ENCODE measurements around the gene VAV2. TPM values are rescaled to one million over a fixed set of nuclear protein-coding genes. Genes with fewer than 3 reads are reported as not detected.

Gene VAV2
- total RNA-seq, 1 donor from 2014 or later: 24.4 TPM

DNA sequence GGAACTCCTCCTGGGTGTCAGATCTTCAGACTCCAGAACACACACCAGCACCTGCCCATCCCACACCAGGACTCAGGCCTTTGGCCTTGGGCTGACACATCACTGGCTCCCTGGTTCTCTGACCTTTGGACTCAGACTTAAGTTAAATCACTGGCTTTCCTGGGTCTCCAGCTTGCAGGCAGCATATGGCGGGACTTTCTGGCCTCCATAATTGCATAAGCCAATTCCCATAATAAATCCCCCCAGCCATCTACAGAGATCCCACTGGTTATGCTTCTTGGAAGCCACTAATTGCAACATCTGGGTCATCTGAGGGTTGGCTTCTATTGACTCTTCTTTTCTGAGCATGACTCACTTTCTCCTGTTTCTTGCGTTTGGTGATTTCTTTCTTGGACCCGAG lies 173.7 kb downstream of the VAV2 start:
- no peaks in the 10 kb centered on the region for H3K27me3 Mint-ChIP-seq (ENCODE audit: unreplicated experiment)
- peaks cover 10% of the 10 kb centered on the region for H3K36me3 Mint-ChIP-seq (ENCODE audit: unreplicated experiment)
- no peak for DNase-seq (ENCODE audit: extremely low spot score, unreplicated experiment)
- peaks cover 6% of the 10 kb centered on the region for H3K4me1 Mint-ChIP-seq (ENCODE audit: unreplicated experiment)
- no peaks in the 10 kb centered on the region for H3K9me3 Mint-ChIP-seq (ENCODE audit: unreplicated experiment)
- H3K27ac Mint-ChIP-seq (ENCODE audit: unreplicated experiment): no peak overlapping the region
- no peak for TF ChIP-seq CTCF (IDR thresholded peaks at IDR 0.05)
- no peak overlapping the region for H3K4me3 Mint-ChIP-seq (ENCODE audit: unreplicated experiment)

- no peaks in the 10 kb centered on the region for H3K27me3 Mint-ChIP-seq (ENCODE audit: unreplicated experiment)
- peaks cover 10% of the 10 kb centered on the region for H3K36me3 Mint-ChIP-seq (ENCODE audit: unreplicated experiment)
- no peaks in the 10 kb centered on the region for H3K4me1 Mint-ChIP-seq (ENCODE audit: unreplicated experiment)
- H3K4me3 Mint-ChIP-seq (ENCODE audit: unreplicated experiment): no peak overlapping the region
- no peak for DNase-seq (ENCODE audit: extremely low spot score, unreplicated experiment)
- no peak overlapping the region for H3K27ac Mint-ChIP-seq (ENCODE audit: unreplicated experiment)
- H3K9me3 Mint-ChIP-seq (ENCODE audit: unreplicated experiment): no peaks in the 10 kb centered on the region
- TF ChIP-seq CTCF (IDR thresholded peaks at IDR 0.05): no peak
Observed at GRCh38 chr9:133815781-133816180, 176.3 kb downstream of the VAV2 start.

GRCh38 chr9:133814586-133815208 lies 177.4 kb downstream of the VAV2 start:
- Mint-ChIP-seq H3K4me3 (ENCODE audit: unreplicated experiment) (no peak overlapping the region), H3K27ac (ENCODE audit: unreplicated experiment) (no peak overlapping the region), H3K9me3 (ENCODE audit: unreplicated experiment) (no peaks in the 10 kb centered on the region), H3K4me1 (ENCODE audit: unreplicated experiment) (no peaks in the 10 kb centered on the region), H3K27me3 (ENCODE audit: unreplicated experiment) (no peaks in the 10 kb centered on the region), H3K36me3 (ENCODE audit: unreplicated experiment) (peaks cover 7% of the 10 kb centered on the region)
- no peak for TF ChIP-seq CTCF (IDR thresholded peaks at IDR 0.05)
- DNase-seq (ENCODE audit: extremely low spot score, unreplicated experiment): no peak

DNA sequence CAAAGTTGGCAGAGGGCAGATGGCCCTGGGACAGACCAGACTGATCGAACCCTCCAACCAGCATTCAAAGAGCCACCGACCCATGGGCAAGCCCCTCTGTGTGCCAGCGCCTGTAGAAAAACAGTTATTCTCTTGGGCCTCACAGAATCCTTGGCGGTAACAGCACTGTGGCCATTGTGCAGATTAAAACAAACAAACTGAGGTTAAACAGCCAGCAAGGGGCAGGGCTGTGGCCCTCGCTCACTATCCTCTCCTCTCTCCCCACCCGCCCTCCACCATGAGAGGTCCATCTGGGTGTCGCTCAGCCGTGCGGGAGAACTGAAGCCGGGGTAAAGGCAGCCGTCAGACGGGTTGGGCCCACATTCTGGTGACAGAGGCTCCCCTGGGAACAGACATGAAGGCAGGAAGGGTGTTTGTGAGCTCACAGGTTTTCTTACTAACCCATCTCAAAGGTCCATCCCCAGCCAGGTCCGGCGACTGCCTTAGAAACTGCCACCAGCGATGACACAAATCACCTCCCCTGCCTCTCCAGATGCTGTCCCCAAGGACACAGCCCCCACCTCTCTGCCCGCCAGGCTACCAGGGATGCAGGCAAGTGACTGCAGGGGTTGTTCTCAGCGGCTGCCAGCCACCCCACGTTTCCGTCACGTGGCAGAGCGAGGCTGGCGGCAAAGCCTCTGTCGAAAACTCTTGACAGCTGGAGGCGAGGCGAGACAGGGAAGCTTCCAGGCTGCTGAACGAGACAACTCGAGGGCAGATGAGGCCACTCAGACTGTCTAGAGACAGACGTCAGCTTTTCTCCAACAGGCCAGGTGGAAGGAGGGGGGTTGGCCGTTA lies 178.2 kb downstream of the VAV2 start:
- H3K27ac Mint-ChIP-seq (ENCODE audit: unreplicated experiment): no peak overlapping the region
- no peak for TF ChIP-seq CTCF (IDR thresholded peaks at IDR 0.05)
- H3K27me3 Mint-ChIP-seq (ENCODE audit: unreplicated experiment): no peaks in the 10 kb centered on the region
- no peaks in the 10 kb centered on the region for H3K9me3 Mint-ChIP-seq (ENCODE audit: unreplicated experiment)
- H3K36me3 Mint-ChIP-seq (ENCODE audit: unreplicated experiment): peaks cover 7% of the 10 kb centered on the region
- no peak for DNase-seq (ENCODE audit: extremely low spot score, unreplicated experiment)
- H3K4me1 Mint-ChIP-seq (ENCODE audit: unreplicated experiment): no peaks in the 10 kb centered on the region
- H3K4me3 Mint-ChIP-seq (ENCODE audit: unreplicated experiment): no peak overlapping the region
